ENCODE data around the gene ITM2C. TPM values are rescaled to one million over a fixed set of nuclear protein-coding genes. Genes with fewer than 3 reads are reported as not detected.

ITM2C gene
- total and polyA plus RNA-seq, 2 of the 13 experiments (the other 11 are each of a cell fraction or from before 2014, with no cell fraction given), result 70.5 to 270 TPM

GRCh38 chr2:230824406-230824978, 40.2 kb upstream of the ITM2C start (continued):
- TF ChIP-seq ZNF407 (CRISPR knock-in tag; IDR thresholded peaks at IDR 0.05; ENCODE audit: not compliant biosample characterization) (peak; percentile 20), ZMYM3 (CRISPR knock-in tag; IDR thresholded peaks at IDR 0.05) (0 out of 2 replicates have a peak, but pooled peaks have one; percentile 46), YY1 (IDR thresholded peaks at IDR 0.05; ENCODE audit: insufficient read depth, insufficient replicate concordance, low read depth, low read length) (peak; percentile 20), ZNF572 (CRISPR knock-in tag; IDR thresholded peaks at IDR 0.05) (0 out of 2 replicates have a peak, but pooled peaks have one; percentile 37), FOXK1 (CRISPR knock-in tag; IDR thresholded peaks at IDR 0.05; ENCODE audit: borderline replicate concordance, low read depth) (0 out of 2 replicates have a peak, but pooled peaks have one; percentile 16), LCORL (IDR thresholded peaks at IDR 0.05) (no peak), LCORL (CRISPR knock-in tag; IDR thresholded peaks at IDR 0.05) (peak; percentile 37; the same call in 1 of the 2 replicates), RAD21 (CRISPR knock-in tag; IDR thresholded peaks at IDR 0.05) (peak; percentile 81), CTCF (CRISPR knock-in tag; IDR thresholded peaks at IDR 0.05) (peak; percentile 89), ZNF563 (CRISPR knock-in tag; IDR thresholded peaks at IDR 0.05) (0 out of 2 replicates have a peak, but pooled peaks have one; percentile 37), ZNF256 (CRISPR knock-in tag; conservative IDR thresholded peaks at IDR 0.05) (no peak), ELK4 (CRISPR knock-in tag; IDR thresholded peaks at IDR 0.05; ENCODE audit: borderline replicate concordance) (no peak), SNAPC2 (CRISPR knock-in tag; IDR thresholded peaks at IDR 0.05) (0 out of 2 replicates have a peak, but pooled peaks have one; percentile 56), ZNF574 (CRISPR knock-in tag; IDR thresholded peaks at IDR 0.05) (peak; percentile 47; the same call in 1 of the 2 replicates), KLF16 (CRISPR knock-in tag; IDR thresholded peaks at IDR 0.05) (0 out of 4 replicates have a peak, but pooled peaks of 1 of the 2 experiments have one; percentile 41)
